OCI-LY3 (cell line): ENCODE data around the gene FKRP.

Experiments
- CTCF ChIP-seq: fragments of 200-600, 300-600 bp; sonication (generic); IDR thresholded peaks from 2 replicates; pipeline ENCODE4 v1.5.1; 2014; ENCODE audit warnings: antibody characterized with exemption, low read length, low read depth
- EZH2phosphoT487 ChIP-seq: fragments of 200-600 bp; shearing (Covaris generic); IDR thresholded peaks from 2 replicates; pipeline ENCODE4 v1.6.1; 2018; ENCODE audit warnings: antibody characterized with exemption, mixed run types, low read depth

DNA sequence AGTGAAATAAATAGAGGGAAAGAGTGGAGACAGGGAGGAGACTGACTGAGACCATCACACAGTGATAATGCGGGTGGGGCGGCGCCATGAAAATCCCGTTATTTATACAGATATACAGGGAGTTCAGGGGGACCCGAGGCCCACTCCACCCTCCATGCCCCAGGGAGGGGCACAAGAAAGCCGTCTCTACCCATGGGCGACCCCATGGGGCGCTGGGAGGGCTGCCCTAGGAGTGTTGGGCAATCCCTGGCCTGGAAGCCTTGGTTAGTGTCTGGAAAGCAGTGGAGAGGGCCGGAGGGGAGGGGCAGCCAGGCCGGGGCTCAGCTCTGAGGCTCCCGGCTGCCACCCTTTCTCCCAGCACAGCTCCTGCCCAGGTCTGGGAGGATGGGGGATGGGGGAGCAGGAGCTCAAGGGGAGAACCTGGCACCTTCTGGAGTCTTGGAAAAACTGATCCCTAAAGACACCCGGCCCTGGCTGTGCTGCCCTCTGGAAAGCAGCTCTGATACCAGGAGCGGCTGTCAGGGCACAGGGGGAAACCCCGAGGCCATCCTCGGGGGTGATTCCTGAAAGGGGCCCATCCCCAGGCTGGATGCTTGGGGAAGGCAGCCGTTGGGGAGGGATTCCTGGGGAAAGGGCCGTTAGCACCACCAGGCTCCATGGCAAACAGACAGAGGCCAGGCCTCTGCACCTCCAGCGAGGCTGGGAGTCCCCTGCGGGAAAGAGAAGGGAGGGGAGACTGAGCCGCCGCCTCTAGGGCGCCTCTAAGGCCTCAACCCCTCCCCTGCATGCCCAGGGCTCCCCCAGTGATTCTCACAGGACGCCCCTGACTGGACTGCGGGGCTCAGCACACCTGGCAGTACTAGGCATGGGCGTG, 26.0 kb upstream of the FKRP start:
- TF ChIP-seq CTCF (no peak), EZH2phosphoT487 (no peak)
